Stimulated activated CD4-positive, alpha-beta T cell treated with anti-CD3 and anti-CD28 coated beads, Interleukin-15, amount 100 ng/mL, for 24 hours (primary cell): ENCODE measurements around the gene HACD1.
"Not testable (repeated sequence)": the region's sequence is repeated elsewhere in the genome, so short reads cannot be mapped to it uniquely, and the experiment has no call there.

ENCODE experiments used
- DNase-seq: peaks from one replicate; pipeline ENCODE4 v3.0.0-alpha.2; 2020

HACD1 gene

GRCh38 chr10:17643339-17643754, 26.2 kb upstream of the HACD1 start:
- peak; percentile 42 for DNase-seq

- no peak for DNase-seq
These were observed 23.2 kb upstream of the HACD1 start for GRCh38 chr10:17640331-17640816.

GRCh38 chr10:17637869-17638268, 20.7 kb upstream of the HACD1 start:
- DNase-seq = no peak

- DNase-seq = no peak
These were observed 16.2 kb upstream of the HACD1 start for GRCh38 chr10:17633353-17633752.

GRCh38 chr10:17632590-17632989, 15.4 kb upstream of the HACD1 start:
- DNase-seq = not testable (repeated sequence)

GRCh38 chr10:17626656-17627055, 9.5 kb upstream of the HACD1 start:
- no peak for DNase-seq

- no peak for DNase-seq
These were observed 7.8 kb upstream of the HACD1 start for GRCh38 chr10:17624996-17625395.

GRCh38 chr10:17622061-17622460, 4.9 kb upstream of the HACD1 start:
- DNase-seq = no peak

GRCh38 chr10:17616403-17617030, 657 bp downstream of the HACD1 start:
- peak; percentile 55 for DNase-seq

GRCh38 chr10:17609523-17610079, 7.6 kb downstream of the HACD1 start:
- DNase-seq = no peak

GRCh38 chr10:17607603-17608332, 9.4 kb downstream of the HACD1 start:
- DNase-seq = no peak

GRCh38 chr10:17607060-17607459, 10.1 kb downstream of the HACD1 start:
- no peak for DNase-seq

GRCh38 chr10:17606547-17607040, 10.6 kb downstream of the HACD1 start:
- DNase-seq = no peak

GRCh38 chr10:17605936-17606335, 11.2 kb downstream of the HACD1 start:
- no peak for DNase-seq

- no peak for DNase-seq
These were observed 18.1 kb downstream of the HACD1 start for GRCh38 chr10:17599089-17599488.

- DNase-seq = no peak
These were observed 19.8 kb downstream of the HACD1 start for GRCh38 chr10:17597386-17597785.

- DNase-seq = no peak
These were observed 26.1 kb downstream of the HACD1 start for GRCh38 chr10:17590969-17591645.

GRCh38 chr10:17589316-17589715, 27.9 kb downstream of the HACD1 start:
- DNase-seq = not testable (repeated sequence)

GRCh38 chr10:17588420-17588819, 28.8 kb downstream of the HACD1 start:
- DNase-seq = no peak

GRCh38 chr10:17587321-17587720, 29.9 kb downstream of the HACD1 start:
- not testable (repeated sequence) for DNase-seq

- DNase-seq = no peak
These were observed 30.3 kb downstream of the HACD1 start for GRCh38 chr10:17586821-17587234.

GRCh38 chr10:17585016-17585415, 32.2 kb downstream of the HACD1 start:
- DNase-seq = no peak

GRCh38 chr10:17580885-17581284, 36.3 kb downstream of the HACD1 start:
- no peak for DNase-seq
